T47D (cell line): ENCODE results near the gene KDM4B.

ENCODE experiments used
- DNase-seq, 2 experiments: peaks; one replicate each; pipeline versions ENCODE4 v3.0.0 to v3.0.0-alpha.2; 2011 to 2012; ENCODE audit warnings: low read depth in 1 of 2, low spot score in 1 of 2
- JUND ChIP-seq: IDR thresholded peaks from 2 replicates; pipeline ENCODE4 v1.6.1; 2012; ENCODE audit warnings: low read depth
- in situ Hi-C: cut with HindIII; loops from 2 replicates; pipeline ENCODE4 v1.10.0; 2016; ENCODE audit warnings: low sequenced_read_pairs, low pct_unique_long_range_greater_than_20kb

The KDM4B gene

DNA sequence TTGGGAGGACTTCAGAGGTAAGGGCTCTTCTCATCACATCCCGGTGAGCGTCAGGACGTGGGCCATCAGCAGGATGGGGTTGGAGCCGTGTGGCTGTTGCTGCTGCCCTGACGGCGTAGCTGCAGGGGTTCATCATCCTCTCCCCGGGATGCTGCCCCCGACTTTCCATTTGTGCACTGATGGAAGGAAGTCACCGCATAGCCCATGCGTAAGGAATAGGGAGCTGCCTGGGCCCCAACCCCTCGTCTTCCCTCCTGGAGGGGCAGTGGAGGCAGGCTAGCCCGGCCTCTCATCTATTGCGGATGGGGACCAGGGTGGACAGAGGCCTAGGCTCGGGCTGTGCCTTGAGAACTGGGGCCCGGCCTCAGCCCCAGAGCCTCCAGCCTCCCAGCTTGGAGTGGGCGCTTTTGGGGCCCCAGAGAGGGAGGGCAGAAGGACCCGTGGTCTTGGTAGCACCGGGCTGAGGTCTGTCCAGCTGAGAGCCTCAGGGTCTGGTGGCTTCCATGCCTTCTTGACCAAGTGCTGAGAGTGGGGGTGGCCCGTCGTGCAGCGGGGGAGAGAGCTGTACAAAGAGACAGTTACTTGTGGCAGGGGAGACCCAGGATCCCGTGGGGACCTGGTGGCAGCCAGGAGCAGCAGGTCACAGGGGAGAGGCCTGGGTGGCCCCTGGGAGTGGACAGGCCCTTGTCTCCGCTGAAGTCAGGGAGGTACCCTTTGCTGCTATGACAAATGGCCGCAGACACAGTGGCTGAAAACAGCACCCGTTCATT, 44.0 kb downstream of the KDM4B start:
- TF ChIP-seq JUND: no peak
- in situ Hi-C loops: no loop called here

DNA sequence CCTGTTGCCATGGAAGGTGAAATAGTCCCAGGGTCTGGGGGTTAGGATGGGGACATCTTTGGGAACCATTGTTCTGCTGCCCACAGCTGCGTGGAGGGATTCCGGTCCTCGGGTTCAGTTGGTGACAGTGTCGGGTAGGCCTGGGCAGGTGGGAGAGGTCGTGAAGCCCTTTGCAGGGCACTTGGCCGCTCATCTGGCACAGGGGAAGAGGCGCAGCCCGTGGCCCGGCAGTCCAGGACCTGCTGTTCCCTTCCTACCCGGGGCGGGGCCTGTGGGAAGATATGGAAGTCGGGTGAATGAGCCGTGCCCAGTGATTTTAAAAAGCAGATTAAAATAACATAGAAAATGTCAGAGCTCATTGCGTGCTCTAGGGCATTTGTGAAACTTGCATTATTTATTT, 44.8 kb downstream of the KDM4B start:
- in situ Hi-C loops: no loop called here
- TF ChIP-seq JUND: no peak

More for the DNA sequence above, 44.0 kb downstream of the KDM4B start:
- no peak for DNase-seq

DNA sequence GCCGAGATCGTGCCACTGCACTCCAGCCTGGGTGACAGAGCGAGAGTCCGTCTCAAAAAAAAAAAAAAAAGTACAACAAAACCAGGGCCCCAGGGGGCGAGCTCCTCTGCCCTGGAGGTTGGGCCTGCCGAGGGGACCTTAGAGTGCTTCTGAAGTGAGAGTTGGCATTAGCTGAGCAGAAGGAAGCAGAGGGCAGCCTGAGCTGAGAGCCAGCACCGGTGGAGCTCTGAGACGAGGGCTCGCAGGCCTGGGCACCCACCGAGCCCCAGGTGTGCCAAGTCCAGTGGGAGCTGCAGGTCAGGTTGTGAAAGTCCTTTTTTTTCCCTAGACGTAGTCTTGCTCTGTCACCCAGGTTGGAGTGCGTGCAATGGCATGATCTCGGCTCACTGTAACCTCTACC, 46.0 kb downstream of the KDM4B start:
- DNase-seq: no peak
- in situ Hi-C loops: no loop called here
- TF ChIP-seq JUND: no peak

More for the DNA sequence above, 44.8 kb downstream of the KDM4B start:
- DNase-seq: no peak

DNA sequence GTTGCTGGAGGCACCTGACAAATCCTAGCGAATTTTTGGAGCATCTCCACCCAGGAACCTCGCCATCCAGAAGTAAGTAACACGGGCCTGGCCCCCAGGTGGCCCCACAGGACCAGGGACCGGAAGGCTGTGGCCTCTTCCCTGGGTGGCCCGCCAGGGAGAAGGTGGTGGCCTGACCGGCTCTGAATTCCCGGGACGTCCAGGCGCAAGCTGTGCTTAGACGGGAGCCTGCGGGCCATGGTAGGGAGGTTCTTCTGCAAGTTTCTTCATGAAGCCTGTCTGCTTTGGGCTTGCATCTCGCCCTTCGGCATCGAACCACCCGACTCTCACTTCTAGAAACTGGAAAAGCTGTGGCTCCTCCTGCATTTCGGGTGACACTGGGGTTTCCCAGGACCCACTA, 47.4 kb downstream of the KDM4B start:
- no peak for DNase-seq
- TF ChIP-seq JUND: no peak
- in situ Hi-C loops: no loop called here

DNA sequence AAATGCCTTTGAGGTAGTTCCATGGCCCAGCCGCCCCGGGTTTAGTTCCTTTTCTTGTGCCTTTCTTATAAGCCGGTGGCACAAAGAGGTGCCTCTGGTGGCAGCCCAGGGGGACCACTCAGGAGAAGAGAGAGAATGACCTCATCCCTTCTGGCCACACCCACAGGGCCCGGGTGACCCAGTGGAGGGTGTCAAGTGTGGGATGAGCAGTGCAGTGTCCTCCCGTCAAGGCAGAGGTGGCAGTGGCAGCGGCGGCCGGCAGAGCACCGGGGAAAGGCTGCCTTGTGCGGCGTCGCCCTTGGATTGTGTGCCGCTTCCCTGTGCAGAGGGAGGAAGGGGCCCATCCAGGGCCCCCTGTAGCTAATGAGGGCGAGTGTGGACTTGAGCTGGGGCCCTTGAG, 47.9 kb downstream of the KDM4B start:
- TF ChIP-seq JUND: no peak
- in situ Hi-C loops: no loop called here
- DNase-seq: no peak

DNA sequence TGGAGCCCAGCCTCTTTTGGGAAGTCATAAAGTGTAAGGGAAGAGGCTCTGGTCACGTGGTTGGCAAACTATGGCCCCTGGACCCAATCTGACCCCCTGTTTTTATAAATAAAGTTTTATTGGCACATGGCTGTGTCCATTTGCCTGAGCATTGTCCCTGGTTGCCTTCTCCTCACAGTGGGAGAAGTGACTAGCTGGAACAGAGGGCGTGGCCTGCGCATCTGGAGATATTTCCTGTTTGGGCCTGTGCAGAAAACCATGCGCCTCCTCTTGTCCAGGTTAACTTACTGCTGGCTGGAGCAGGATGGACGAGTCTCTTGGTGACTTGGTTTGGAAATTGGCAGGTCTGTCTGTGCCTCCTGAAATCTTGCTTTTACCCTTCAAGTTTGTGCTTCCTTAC, 48.3 kb downstream of the KDM4B start:
- in situ Hi-C loops: no loop called here
- TF ChIP-seq JUND: no peak

DNA sequence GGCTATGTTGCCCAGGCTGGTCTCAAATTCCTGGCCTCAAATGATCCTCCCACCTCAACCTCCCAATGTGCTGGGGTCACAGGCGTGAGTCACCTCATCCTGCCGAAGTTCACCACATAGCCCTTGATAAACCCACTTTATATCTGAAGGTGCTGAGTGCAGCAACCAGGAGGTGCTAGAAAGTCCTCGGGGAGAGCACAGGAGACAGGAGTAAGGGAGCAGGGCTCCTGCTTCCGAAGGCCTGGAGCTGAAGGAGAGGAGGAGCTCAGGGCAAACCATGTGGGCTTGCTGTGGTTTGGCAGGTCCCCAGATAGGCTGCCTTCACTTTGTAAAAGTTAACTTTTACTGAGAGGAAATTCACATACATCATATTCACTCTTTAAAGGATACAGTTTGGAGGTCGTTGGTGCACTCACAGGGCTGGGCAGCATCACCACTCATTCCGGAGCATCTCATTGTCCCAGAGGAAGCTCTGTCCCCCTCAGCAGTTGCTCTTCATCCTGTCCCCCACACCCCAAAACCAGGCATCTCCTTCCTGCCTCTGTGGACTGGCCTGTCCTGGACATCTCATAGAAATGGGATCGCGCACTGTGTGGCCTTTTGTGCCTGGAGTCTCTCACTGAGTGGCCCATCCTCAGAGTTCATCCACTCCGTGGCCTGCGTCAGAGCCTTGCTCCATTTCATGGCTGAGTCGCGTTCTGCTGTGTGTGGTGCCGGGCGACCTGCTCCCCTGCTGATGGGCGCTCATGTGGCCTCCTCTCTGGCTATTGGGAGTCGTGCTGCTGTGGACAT, 49.5 kb downstream of the KDM4B start:
- DNase-seq: no peak
- in situ Hi-C loops: no loop called here
- no peak for TF ChIP-seq JUND

More for the DNA sequence above, 48.3 kb downstream of the KDM4B start:
- DNase-seq: peak in 1 of 2 experiments; percentile 54

DNA sequence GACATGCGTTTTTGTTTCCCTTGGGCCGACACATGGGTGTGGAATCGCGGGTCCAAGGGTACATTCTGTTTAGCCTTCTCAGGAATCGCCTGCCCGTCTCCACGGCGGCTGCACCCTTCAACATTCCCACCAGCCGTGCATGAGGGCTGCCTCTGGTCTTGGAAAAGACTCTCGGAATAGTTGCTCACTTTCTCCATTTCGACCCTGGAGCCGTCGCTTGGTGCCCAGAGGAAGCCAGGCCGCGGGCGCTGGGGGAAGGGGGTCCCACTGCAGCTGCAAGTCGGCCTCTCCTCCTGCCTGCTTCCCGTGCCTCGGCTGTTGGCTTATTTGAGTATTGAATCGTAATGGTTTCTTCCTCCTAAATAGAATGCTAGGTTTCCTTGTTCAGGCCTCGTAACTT, 51.5 kb downstream of the KDM4B start:
- in situ Hi-C loops: no loop called here
- TF ChIP-seq JUND: no peak
- no peak for DNase-seq

DNA sequence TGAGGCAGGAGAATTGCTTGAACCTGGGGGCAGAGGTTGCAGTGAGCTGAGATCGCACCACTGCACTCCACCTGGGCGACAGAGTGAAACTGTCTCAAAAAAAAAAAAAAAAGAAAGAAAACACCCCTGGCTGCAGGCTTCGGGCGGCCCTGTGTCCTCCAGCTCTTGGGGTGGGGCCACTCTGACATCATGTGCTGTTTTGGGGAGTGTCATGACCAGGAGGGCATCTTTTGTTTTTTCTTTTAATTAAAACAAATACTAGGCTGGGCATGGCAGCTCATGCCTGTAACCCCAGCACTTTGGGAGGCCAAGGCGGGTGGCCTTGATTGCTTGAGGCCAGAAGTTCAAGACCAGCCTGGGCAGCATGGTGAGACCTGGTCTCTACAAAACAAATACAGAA, 52.1 kb downstream of the KDM4B start:
- TF ChIP-seq JUND: no peak
- DNase-seq: no peak
- in situ Hi-C loops: no loop called here

DNA sequence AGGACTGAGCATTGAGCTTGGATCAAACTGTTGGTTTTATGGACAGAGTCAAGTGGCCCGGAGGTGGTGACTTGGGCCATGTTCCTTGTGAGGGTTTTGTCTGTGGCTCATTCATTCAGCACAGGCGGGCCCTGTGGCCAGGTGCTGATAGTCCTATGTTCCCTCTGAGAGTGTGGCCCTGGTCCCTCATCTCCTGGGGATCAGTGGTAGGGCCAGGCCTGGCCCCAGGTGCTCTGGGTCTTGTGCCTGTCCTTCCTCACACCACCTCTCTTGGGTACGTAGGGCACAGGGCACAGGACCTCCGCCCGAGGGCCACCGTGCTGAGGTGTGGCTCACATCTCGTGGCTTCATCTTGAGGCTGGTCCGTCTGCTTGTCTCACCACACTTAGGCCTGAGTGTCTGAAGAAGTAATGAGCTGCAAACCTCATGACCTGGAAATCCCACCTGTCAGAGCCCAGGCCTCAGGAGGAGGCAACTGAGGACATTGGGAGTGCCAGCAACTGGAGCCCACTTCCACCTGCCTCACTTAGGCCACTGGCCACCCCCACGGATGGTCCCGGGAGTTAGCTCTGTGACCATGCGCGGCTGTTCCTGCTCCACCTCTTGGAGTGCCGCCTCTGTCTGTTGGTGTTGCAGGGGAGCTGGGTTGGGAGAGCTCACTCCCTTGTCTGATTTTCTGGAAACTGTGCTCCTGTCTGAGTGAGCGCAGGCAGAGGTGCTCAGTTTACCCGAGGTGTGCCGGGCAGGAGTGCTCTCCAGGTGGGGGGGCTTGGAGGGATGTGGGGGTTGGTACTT, 53.4 kb downstream of the KDM4B start:
- in situ Hi-C loops: no loop called here
- TF ChIP-seq JUND: no peak
- DNase-seq: no peak

DNA sequence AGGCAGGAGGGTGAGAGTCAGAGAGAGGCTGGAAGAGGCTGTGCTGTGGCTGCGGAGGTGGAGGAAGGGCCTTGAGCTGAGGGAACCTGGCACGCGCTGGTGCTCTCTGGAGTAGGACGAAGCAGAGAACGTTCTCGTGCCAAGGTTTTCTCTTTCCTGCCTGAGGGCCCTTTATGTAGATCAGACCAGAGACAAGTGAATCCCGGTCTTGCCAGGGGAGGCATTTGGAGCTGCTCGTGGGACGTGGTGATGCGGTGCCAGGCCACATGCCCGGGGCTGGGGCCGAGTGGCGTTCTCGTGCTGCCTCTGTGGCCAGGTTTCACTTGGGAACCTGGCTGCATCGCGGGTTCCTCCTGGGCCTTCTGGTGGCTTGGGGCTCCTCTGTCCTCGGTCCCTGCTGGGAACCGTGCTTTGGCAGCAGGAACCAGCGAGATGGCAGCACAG, 54.2 kb downstream of the KDM4B start:
- no peak for TF ChIP-seq JUND
- DNase-seq: peak; percentile 48 to 84
- in situ Hi-C loops: no loop called here

DNA sequence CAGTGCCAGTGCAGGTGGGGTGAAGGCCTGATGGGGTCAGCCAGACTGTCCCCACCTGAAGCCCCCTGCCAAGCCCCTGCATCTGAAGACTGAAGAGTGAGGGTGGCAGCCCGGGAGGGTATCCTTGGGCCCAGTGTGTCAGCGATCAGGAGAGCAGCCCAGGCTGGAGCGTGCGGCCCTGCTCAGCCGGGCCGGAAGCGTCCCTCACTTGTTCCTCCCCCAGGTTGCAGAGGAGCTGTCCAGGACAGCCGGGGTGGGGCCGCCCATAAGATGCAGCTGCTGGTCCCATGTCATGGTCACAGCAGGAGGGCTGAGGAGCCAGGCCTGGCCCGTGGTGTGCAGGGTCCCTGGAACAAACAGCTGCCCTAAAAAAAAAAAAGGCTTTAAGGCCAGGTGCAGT, 55.4 kb downstream of the KDM4B start:
- DNase-seq: no peak
- no peak for TF ChIP-seq JUND
- in situ Hi-C loops: no loop called here
